GM19463 (cell line): Measurements from ENCODE around the gene RERE.

Experiments
- ATAC-seq: cut with Tn5 transposase; IDR thresholded peaks from one replicate; pipeline ENCODE4 v1.9.1; 2021; ENCODE audit warnings: mild to moderate bottlenecking, moderate library complexity; ENCODE audit not compliant: unreplicated experiment

Gene RERE

GRCh38 chr1:8817412-8818324, at the start of gene RERE:
Gene RERE, minus strand, starts transcription at chr1:8817640.
- ATAC-seq, result peak; percentile 96

- no peak for ATAC-seq
Measured at GRCh38 chr1:8866792-8867415, 49.5 kb upstream of the RERE start.

- no peak for ATAC-seq
Measured at GRCh38 chr1:8866173-8866791, 48.8 kb upstream of the RERE start.

- ATAC-seq, result no peak
Measured at GRCh38 chr1:8864713-8865344, 47.4 kb upstream of the RERE start.

- ATAC-seq, result no peak
Measured at GRCh38 chr1:8863794-8864233, 46.4 kb upstream of the RERE start.

GRCh38 chr1:8863138-8863537, 45.7 kb upstream of the RERE start:
- ATAC-seq, result no peak

- ATAC-seq, result no peak
Measured at GRCh38 chr1:8862528-8862927, 45.1 kb upstream of the RERE start.

GRCh38 chr1:8860738-8861516, 43.5 kb upstream of the RERE start:
- no peak for ATAC-seq

GRCh38 chr1:8858888-8859706, 41.7 kb upstream of the RERE start:
- ATAC-seq, result no peak

- no peak for ATAC-seq
Measured at GRCh38 chr1:8858112-8858668, 40.8 kb upstream of the RERE start.

GRCh38 chr1:8856689-8857412, 39.4 kb upstream of the RERE start:
- ATAC-seq, result no peak

GRCh38 chr1:8854240-8854639, 36.8 kb upstream of the RERE start:
- ATAC-seq, result no peak

- ATAC-seq, result no peak
Measured at GRCh38 chr1:8851060-8851459, 33.6 kb upstream of the RERE start.

- no peak for ATAC-seq
Measured at GRCh38 chr1:8848663-8849386, 31.4 kb upstream of the RERE start.

GRCh38 chr1:8847990-8848389, 30.6 kb upstream of the RERE start:
- ATAC-seq, result no peak

- no peak for ATAC-seq
Measured at GRCh38 chr1:8846263-8846662, 28.8 kb upstream of the RERE start.

- no peak for ATAC-seq
Measured at GRCh38 chr1:8845104-8846097, 28.0 kb upstream of the RERE start.
